Erythroblast (primary cell): ENCODE data around the gene IDH3G.

Experiments
- DNase-seq, 2 experiments: peaks; one replicate each; lab custom pipeline; 2025; lab: John Stamatoyannopoulos, UW
- GATA1 ChIP-seq: IDR thresholded peaks from 2 replicates; pipeline ENCODE4 v1.6.1; 2011; ENCODE audit warnings: low read depth, mild to moderate bottlenecking, control low read depth, low read length, moderate library complexity
- POLR2A ChIP-seq: IDR thresholded peaks from 2 replicates; pipeline ENCODE4 v1.6.1; 2011; ENCODE audit warnings: mild to moderate bottlenecking, low read length

The IDH3G gene

DNA sequence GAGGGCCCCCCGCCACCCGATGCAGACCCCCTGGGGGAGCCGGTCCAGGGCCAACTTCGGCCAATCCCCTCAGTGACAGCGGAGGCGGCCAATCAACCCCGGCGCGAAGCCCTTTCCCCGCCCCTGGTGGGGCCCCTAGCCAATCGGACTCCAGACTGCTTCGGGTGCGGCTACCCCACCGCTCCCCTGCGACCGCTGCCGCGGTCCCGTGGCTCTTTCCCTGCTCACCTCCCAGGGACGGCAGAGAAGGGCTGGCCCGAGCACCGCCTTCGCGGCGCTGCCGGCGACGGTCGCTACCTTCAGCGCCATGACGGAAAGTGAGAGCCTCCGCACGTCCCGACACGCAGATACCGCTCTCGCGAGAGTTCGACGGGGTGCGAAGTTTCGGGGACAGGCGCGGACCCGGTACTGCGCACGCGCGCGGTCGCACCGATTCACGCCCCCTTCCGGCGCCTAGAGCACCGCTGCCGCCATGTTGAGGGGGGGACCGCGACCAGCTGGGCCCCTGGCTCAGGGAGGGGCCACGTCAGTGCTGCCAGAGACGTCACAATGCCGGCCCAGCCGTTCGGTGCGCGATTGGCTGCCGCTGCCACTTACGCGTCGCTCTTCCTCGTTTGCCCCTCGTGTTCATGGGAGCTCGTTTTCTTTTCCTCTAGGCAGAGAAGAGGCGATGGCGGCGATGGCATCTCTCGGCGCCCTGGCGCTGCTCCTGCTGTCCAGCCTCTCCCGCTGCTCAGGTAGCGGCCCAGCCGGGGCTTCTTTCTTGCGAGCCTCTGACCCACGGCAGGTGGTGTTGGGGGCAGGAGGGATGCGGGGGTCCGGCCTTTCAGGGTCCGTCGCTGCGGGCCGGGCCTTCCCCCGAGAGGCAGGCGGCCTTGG is at the start of gene IDH3G, which contains the start of gene SSR4:
Gene IDH3G, minus strand, starts transcription at position 358 of the 879 bp plus-strand sequence. Its CDS starts 49 bp downstream, at position 309.
Gene SSR4, plus strand, starts transcription at position 651 of the 879 bp plus-strand sequence. Its CDS starts 20 bp downstream, at position 671.
- DNase-seq, result peak; percentile 97
- TF ChIP-seq GATA1 (no peak), POLR2A (peak; percentile 74)

- TF ChIP-seq POLR2A (no peak), GATA1 (no peak)
- no peak for DNase-seq
Measured at GRCh38 chrX:153836921-153837320, 42.7 kb upstream of the IDH3G start.

DNA sequence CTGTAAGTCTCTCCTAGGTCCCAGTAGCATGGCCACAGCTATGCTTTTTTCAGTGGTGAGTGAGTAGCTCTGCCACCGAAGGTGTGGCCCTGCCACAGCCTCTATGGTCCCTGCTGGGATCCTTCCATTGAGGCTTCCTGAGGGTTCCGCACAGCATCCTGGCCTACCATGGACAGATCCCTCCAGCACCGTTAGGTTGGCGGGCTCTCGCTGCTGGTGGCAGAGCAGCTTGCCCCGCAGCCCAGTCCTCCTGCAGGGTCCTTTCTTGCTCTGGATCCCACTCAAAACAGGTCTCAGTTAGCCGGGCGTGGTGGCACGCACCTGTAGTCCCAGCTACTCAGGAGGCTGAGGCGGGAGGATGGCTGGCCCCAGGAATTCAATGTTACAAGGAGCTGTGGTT is 38.6 kb upstream of the IDH3G start:
- DNase-seq, result no peak
- TF ChIP-seq GATA1, result no peak
- no peak for TF ChIP-seq POLR2A

DNA sequence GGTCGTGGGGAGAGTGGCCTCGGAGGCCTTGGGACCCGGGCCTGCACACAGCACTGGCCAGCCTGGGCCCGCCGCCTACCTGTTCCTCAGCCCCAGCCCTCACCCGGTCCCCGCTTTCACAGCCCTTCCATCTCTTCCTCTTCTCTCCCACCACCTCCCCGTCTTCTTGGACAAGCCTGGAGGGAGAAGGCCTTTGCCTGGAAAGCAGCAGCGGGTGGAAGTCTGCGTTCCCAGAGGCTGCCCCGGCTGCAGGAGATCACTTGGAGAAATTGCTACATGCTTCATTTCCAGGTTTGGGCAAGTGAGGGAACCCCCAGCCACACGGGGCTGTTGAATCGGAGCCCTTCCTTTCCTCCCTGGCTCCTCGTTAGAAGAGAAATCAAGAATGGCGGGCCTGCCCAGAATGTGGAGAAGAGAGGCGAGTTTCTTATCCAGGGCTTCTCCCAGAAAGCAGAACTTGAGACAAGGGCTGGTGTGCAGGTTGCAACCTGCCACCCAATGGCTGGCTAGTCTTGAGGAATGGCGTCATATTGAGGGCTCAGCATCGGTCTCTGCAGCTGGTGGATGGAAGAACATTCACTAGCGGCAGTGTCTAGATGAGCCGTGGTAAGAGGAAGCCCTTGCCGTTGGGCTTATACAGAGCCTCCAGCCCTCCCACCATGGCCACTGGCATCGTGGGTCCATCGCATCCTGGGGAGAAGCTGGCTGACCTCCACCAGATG is 37.4 kb upstream of the IDH3G start:
- DNase-seq, result no peak
- TF ChIP-seq POLR2A, result no peak
- no peak for TF ChIP-seq GATA1

DNA sequence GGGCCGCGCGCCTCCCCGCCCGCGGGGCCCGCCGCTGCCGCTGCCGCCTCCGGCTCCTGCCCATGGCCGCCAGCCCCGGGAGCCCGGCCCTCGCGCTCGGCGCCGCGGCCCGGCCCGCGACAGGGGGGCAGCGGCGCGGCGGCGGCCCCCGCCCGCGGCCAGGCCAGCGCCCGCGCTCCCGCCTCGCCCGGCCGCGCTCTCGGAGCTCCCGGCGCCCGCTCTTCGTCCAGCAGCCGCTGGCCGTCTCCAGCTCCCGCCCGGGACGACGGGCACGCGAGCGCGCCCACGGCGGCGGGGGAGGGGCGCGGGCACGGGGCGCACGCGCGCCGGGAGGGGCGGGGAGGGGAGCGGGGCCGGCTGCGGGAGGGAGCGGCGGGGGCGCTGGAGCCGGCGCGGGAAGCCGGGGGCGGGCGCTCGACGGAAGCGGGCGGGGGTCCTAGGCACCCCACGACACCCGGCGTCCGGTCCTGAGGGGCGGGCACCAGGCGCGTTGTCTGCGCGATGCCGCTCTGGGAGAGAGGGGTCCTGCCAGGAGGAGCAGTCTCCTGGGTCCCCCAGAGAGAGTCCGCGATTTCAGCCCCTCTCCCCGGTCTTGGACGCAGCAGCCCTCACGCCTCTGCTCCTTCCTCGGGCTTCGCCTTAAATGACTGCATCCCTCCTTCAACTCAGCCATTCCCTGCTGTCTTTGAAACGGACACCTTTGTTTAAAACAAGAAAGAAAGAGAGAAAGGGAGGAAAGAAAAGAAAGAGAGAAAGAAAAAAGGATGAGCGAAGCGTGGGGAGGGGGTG is 36.7 kb upstream of the IDH3G start:
- TF ChIP-seq GATA1 (no peak), POLR2A (no peak)
- DNase-seq, result no peak

DNA sequence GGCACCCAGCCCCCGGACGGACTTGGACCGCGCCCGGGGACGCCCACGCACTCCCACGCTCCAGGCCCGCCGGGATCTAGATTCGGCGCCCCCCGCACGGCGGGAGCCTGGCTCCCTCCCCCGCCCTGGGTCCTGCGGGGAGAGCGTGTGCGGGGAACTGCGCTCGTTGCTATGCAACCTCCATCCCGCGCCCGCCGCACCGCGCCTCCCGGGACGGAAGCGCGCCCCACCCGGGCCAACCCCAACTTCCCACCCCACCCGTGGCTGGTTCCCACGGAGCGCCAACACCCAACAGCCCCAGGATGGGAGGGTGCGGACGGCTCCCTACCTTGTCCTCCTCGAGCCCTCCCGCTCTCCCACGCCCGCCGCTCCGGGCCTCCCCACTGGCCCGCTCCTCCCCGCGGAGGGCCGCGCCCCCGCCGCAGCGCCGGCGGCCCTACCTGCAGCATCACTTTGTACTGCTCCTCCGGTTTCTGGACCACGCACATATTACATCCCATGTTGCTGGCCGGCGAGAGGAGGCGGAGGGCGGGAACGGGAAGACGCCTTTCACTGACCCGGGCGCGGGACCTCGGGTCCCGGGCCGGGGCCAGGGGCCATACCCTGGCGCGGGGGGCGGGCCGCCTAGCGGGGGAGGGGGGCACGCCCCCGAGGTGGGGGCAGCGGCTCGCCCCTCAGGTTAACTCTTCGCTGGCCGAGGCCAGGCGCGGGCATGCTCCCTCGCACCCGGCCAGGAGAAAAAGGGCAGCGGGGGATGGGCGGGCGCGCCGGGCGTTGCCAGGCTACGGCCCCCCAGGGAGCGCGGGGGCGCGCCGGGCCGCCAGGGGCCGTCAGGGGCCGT is 35.8 kb upstream of the IDH3G start, which contains the start of gene PDZD4:
Gene PDZD4, minus strand, starts transcription at position 746 of the 841 bp plus-strand sequence. Its CDS starts 246 bp downstream, at position 500.
- no peak for DNase-seq
- TF ChIP-seq GATA1, result no peak
- TF ChIP-seq POLR2A, result no peak

GRCh38 chrX:153829549-153829798 is 35.3 kb upstream of the IDH3G start:
- no peak for DNase-seq
- no peak for TF ChIP-seq POLR2A
- no peak for TF ChIP-seq GATA1

DNA sequence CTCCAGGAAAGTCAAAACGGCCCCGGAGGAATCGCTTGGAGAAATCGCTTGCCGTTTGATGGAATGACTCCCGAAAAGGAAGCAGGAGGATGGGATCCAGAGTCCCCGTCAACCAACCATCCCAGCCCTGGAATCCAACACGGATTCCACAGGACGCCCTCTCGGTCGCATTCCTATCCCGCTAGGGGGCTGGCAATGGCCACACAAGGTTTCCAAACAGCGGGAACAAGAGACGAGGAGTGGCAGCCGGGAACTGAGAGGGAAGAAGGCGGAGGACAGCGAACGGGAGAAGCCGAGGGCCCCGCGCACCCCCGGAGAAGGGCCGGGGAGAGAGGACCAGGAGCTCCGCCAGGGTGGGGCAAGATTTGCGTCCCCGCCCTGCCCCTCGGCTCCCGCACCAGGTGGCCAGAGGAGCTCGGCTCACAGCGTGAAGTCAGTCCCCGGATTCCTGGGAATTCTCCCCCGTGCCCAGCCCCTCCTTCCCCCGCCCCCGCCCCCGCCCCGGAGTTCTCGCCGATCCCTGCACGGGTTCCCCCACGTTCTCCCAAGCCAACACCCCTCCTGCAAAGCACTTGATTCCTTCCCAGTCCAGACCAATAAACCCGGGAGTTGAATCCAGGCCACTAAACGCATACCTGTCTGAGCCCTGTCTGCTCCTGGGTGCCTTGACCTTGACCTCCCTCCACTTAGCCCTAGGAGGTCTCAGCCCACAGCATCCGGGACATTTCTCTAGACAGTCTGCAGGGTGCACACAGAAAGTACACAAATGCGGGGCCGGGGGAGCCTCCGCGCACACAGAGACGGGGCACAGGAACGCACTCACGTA is 34.8 kb upstream of the IDH3G start:
- no peak for TF ChIP-seq POLR2A
- no peak for DNase-seq

DNA sequence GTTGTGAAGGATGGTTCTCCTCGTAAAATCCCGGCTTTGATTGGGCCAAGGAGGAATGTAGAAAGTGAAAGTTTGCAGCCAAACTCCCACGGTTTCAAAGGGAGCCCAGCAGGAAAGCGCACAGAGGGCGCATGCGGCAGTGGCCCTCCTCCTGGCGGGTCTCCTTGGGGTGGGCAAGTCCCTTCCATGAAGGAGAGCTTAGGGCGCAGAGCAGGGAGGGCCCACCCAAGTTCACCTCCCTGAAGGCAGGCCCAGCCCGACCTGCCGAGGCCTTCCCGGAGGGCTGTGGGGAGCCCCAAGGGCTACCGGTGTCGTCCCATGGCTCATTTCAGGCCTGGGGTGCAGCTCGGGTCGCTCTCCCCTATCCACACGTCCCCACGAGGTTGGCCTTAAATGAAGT is 34.1 kb upstream of the IDH3G start:
- no peak for DNase-seq
- TF ChIP-seq GATA1, result no peak
- TF ChIP-seq POLR2A, result no peak

DNA sequence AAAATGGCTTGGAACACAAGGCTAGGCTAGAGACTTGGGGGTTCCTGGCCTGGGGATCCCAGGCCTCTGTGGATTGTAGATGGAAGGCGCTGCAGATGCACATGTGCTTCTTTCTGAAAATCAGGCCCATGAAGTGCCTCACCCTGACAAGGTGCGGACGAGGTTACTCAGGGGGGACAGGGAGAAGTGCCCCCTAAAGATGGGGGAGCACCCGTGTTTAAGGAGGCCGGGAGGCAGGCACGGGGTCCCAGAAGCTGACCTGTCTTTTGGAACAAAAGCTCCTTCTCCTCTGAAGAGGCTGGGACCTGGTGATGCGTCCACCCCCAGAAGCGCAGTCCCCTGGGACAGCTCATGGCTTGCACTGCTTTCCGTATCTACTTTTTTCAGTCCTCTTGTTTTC is 33.7 kb upstream of the IDH3G start:
- no peak for TF ChIP-seq POLR2A
- no peak for TF ChIP-seq GATA1
- no peak for DNase-seq

GRCh38 chrX:153827016-153827415 is 32.8 kb upstream of the IDH3G start:
- TF ChIP-seq POLR2A (no peak), GATA1 (no peak)
- DNase-seq, result no peak

DNA sequence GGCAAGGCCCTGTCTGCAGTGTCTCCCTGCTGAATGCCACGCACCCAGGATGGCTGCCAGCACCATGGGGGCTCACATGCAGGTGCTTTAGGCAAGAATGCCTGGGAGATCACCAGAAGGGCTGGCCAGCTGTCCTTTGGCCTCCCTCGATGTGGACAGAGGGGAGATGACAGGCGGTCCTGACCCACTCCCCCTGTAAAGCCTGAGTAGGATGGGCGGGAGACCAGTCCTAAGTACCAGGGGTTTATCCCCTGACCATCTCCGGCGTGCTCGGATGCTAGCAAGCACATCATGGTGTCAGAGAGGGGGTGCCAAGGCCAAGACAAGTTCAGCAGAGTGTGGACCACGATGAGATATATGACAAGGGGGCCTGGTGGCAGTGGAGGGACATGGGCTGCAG is 30.9 kb upstream of the IDH3G start:
- DNase-seq, result no peak
- TF ChIP-seq GATA1 (no peak), POLR2A (no peak)
